ENCODE data around the gene FHOD3. TPM values are rescaled to one million over a fixed set of nuclear protein-coding genes. Genes with fewer than 3 reads are reported as not detected.

Gene FHOD3
- total RNA-seq, 2 experiments from 2014 or later = not detected

GRCh38 chr18:36769611-36770314 is 472.2 kb downstream of the FHOD3 start:
- no peak overlapping the region for H3K27ac Mint-ChIP-seq
- TF ChIP-seq CTCF (IDR thresholded peaks at IDR 0.05) = peak; percentile 46
- no peak overlapping the region for H3K4me3 Mint-ChIP-seq
- CTCF ChIA-PET = no interaction called here
- H3K36me3 Mint-ChIP-seq (ENCODE audit: low read depth) = no peaks in the 10 kb centered on the region
- H3K4me1 Mint-ChIP-seq (ENCODE audit: low read depth) = peaks cover 7% of the 10 kb centered on the region
- POLR2A ChIA-PET = no interaction called here
- no peaks in the 10 kb centered on the region for H3K9me3 Mint-ChIP-seq
- ATAC-seq = no peak
- intact Hi-C loops (cut with micrococcal nuclease) = no loop called here
- H3K27me3 Mint-ChIP-seq = peaks cover 3% of the 10 kb centered on the region
- peak; percentile 32 for DNase-seq

GRCh38 chr18:36770315-36770946 is 472.9 kb downstream of the FHOD3 start:
- intact Hi-C loops (cut with micrococcal nuclease) = no loop called here
- no peaks in the 10 kb centered on the region for H3K36me3 Mint-ChIP-seq (ENCODE audit: low read depth)
- peaks cover 3% of the 10 kb centered on the region for H3K27me3 Mint-ChIP-seq
- H3K9me3 Mint-ChIP-seq = no peaks in the 10 kb centered on the region
- no peak overlapping the region for H3K27ac Mint-ChIP-seq
- H3K4me3 Mint-ChIP-seq = no peak overlapping the region
- POLR2A ChIA-PET = no interaction called here
- peaks cover 7% of the 10 kb centered on the region for H3K4me1 Mint-ChIP-seq (ENCODE audit: low read depth)
- TF ChIP-seq CTCF (IDR thresholded peaks at IDR 0.05) = no peak
- ATAC-seq (no peak), DNase-seq (no peak)
- CTCF ChIA-PET = no interaction called here

GRCh38 chr18:36771245-36771644 is 473.7 kb downstream of the FHOD3 start:
- intact Hi-C loops (cut with micrococcal nuclease) = no loop called here
- H3K4me3 Mint-ChIP-seq = no peak overlapping the region
- DNase-seq (no peak), ATAC-seq (no peak)
- no peak for TF ChIP-seq CTCF (IDR thresholded peaks at IDR 0.05)
- no peaks in the 10 kb centered on the region for H3K9me3 Mint-ChIP-seq
- no peaks in the 10 kb centered on the region for H3K36me3 Mint-ChIP-seq (ENCODE audit: low read depth)
- no peak overlapping the region for H3K27ac Mint-ChIP-seq
- ChIA-PET POLR2A (no interaction called here), CTCF (no interaction called here)
- peaks cover 3% of the 10 kb centered on the region for H3K27me3 Mint-ChIP-seq
- peaks cover 7% of the 10 kb centered on the region for H3K4me1 Mint-ChIP-seq (ENCODE audit: low read depth)

- peaks cover 3% of the 10 kb centered on the region for H3K27me3 Mint-ChIP-seq
- H3K27ac Mint-ChIP-seq = no peak overlapping the region
- ChIA-PET CTCF (no interaction called here), POLR2A (no interaction called here)
- no peaks in the 10 kb centered on the region for H3K9me3 Mint-ChIP-seq
- no peaks in the 10 kb centered on the region for H3K36me3 Mint-ChIP-seq (ENCODE audit: low read depth)
- no peak for ATAC-seq
- no peak for DNase-seq
- intact Hi-C loops (cut with micrococcal nuclease) = no loop called here
- H3K4me3 Mint-ChIP-seq = no peak overlapping the region
- H3K4me1 Mint-ChIP-seq (ENCODE audit: low read depth) = peaks cover 7% of the 10 kb centered on the region
- no peak for TF ChIP-seq CTCF (IDR thresholded peaks at IDR 0.05)
Measured at GRCh38 chr18:36772241-36772723, 474.8 kb downstream of the FHOD3 start.

- no peak for TF ChIP-seq CTCF (IDR thresholded peaks at IDR 0.05)
- CTCF ChIA-PET = no interaction called here
- no peak for DNase-seq
- Mint-ChIP-seq H3K4me1 (ENCODE audit: low read depth) (peaks cover 7% of the 10 kb centered on the region), H3K27me3 (no peaks in the 10 kb centered on the region), H3K9me3 (no peaks in the 10 kb centered on the region), H3K27ac (no peak overlapping the region), H3K4me3 (no peak overlapping the region), H3K36me3 (ENCODE audit: low read depth) (peaks cover 3% of the 10 kb centered on the region)
- POLR2A ChIA-PET = no interaction called here
- ATAC-seq = no peak
- intact Hi-C loops (cut with micrococcal nuclease) = no loop called here
Measured at GRCh38 chr18:36775396-36775795, 477.9 kb downstream of the FHOD3 start.
